PC-9 (cell line): Measurements from ENCODE around the gene OR51D1. TPM values are rescaled to one million over a fixed set of nuclear protein-coding genes. Genes with fewer than 3 reads are reported as not detected.

Experiments
- BruUV-seq: library from RNA; stranded (reverse); fragments of 400-500 nt; replicated peaks from 2 replicates; lab custom pipeline; 2021; lab: Mats Ljungman, UMichigan
- CTCF ChIA-PET: fragments of 300-600 bp; sonication (Branson Sonifier 250); formaldehyde crosslinking; loops from one replicate; lab custom pipeline; 2022; ENCODE audit warnings: antibody characterized with exemption; lab: Charles Lee
- POLR2A ChIA-PET: fragments of 300-600 bp; sonication (Branson Sonifier 250); formaldehyde crosslinking; loops from one replicate; lab custom pipeline; 2022; ENCODE audit warnings: antibody characterized with exemption; ENCODE audit not compliant: unreplicated experiment; lab: Charles Lee
- DNase-seq, 2 experiments: peaks; one replicate each; pipeline versions ENCODE4 v3.0.0 to v3.0.0-alpha.2; 2015 to 2022; ENCODE audit warnings: mixed read lengths in 1 of 2
- H2AFZ ChIP-seq: fragments of 200-600 bp; sonication (generic); 2 replicates; pipeline ENCODE4 v1.8.1; 2017; ENCODE audit warnings: antibody characterized with exemption
- H3F3A ChIP-seq: fragments of 200-600 bp; sonication (generic); 2 replicates; pipeline ENCODE4 v1.8.1; 2017; ENCODE audit warnings: antibody characterized with exemption, mild to moderate bottlenecking, low read depth; ENCODE audit not compliant: insufficient read depth
- H3K27ac ChIP-seq: fragments of 200-600 bp; sonication (generic); 2 replicates; pipeline ENCODE4 v1.6.1; 2016; ENCODE audit warnings: mixed run types
- H3K27me3 ChIP-seq: fragments of 200-600 bp; sonication (generic); 2 replicates; pipeline ENCODE4 v1.6.1; 2016; ENCODE audit warnings: low read depth, mixed run types; ENCODE audit not compliant: insufficient read depth
- H3K36me3 ChIP-seq: fragments of 200-600 bp; sonication (generic); 2 replicates; pipeline ENCODE4 v1.6.1; 2016; ENCODE audit warnings: low read depth, mixed run types
- H3K4me1 ChIP-seq: fragments of 200-600 bp; sonication (generic); replicated peaks from 2 replicates; pipeline ENCODE4 v1.6.1; 2016; ENCODE audit warnings: mixed run types; ENCODE audit not compliant: insufficient read depth
- H3K4me2 ChIP-seq: fragments of 200-600 bp; sonication (generic); 2 replicates; pipeline ENCODE4 v1.6.1; 2017; ENCODE audit warnings: mixed run types
- H3K4me3 ChIP-seq: fragments of 200-600 bp; sonication (generic); 2 replicates; pipeline ENCODE4 v1.6.1; 2016; ENCODE audit warnings: mixed run types
- H3K79me2 ChIP-seq: fragments of 200-600 bp; sonication (generic); 2 replicates; pipeline ENCODE4 v1.6.1; 2017; ENCODE audit warnings: low read depth, mixed run types
- H3K9me2 ChIP-seq: fragments of 200-600 bp; sonication (generic); 2 replicates; pipeline ENCODE4 v1.8.1; 2017; ENCODE audit warnings: mild to moderate bottlenecking; ENCODE audit not compliant: insufficient read depth
- H3K9me3 ChIP-seq: fragments of 200-600 bp; sonication (generic); 2 replicates; pipeline ENCODE4 v1.8.1; 2016; ENCODE audit warnings: low read depth; ENCODE audit not compliant: insufficient read depth
- H4K20me1 ChIP-seq: fragments of 200-600 bp; sonication (generic); 2 replicates; pipeline ENCODE4 v1.8.1; 2017; ENCODE audit not compliant: insufficient read depth
- EZH2 ChIP-seq: fragments of 200-600 bp; sonication (generic); IDR thresholded peaks from 2 replicates; pipeline ENCODE4 v1.8.0; 2017; ENCODE audit warnings: antibody characterized with exemption, low read depth
- intact Hi-C: fragments of 100-400 bp; cut with micrococcal nuclease; formaldehyde crosslinking; loops from one replicate; pipeline ENCODE4 v1.10.0; 2022; ENCODE audit not compliant: unreplicated experiment
- total RNA-seq: library from RNA; stranded (reverse); gene quantifications from 2 replicates; pipeline ENCODE4 v1.2.3, GENCODE V29; 2021
- TF ChIP-seq, protein P1 (sequence below): fragments of 200-600 bp; sonication (generic); conservative IDR thresholded peaks from 2 replicates; pipeline ENCODE4 v1.6.1; 2017; ENCODE audit warnings: mixed run types, antibody characterized with exemption, mild to moderate bottlenecking, moderate library complexity

The OR51D1 gene
- total RNA-seq, 1 experiment from 2014 or later, result not detected

- TF ChIP-seq EZH2, result no peak
- TF ChIP-seq, protein P1, sequence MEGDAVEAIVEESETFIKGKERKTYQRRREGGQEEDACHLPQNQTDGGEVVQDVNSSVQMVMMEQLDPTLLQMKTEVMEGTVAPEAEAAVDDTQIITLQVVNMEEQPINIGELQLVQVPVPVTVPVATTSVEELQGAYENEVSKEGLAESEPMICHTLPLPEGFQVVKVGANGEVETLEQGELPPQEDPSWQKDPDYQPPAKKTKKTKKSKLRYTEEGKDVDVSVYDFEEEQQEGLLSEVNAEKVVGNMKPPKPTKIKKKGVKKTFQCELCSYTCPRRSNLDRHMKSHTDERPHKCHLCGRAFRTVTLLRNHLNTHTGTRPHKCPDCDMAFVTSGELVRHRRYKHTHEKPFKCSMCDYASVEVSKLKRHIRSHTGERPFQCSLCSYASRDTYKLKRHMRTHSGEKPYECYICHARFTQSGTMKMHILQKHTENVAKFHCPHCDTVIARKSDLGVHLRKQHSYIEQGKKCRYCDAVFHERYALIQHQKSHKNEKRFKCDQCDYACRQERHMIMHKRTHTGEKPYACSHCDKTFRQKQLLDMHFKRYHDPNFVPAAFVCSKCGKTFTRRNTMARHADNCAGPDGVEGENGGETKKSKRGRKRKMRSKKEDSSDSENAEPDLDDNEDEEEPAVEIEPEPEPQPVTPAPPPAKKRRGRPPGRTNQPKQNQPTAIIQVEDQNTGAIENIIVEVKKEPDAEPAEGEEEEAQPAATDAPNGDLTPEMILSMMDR, result no peak
- H2AFZ ChIP-seq, result no peak within 1 kb of the TSS
- H3F3A ChIP-seq, result no peaks in the 10 kb centered on the region
- H3K27me3 ChIP-seq, result peaks cover 15% of the 10 kb centered on the region
- no TSS peak for BruUV-seq
- H3K27ac ChIP-seq, result no peak within 1 kb of the TSS
- H3K36me3 ChIP-seq, result no peaks in the 10 kb centered on the region
- ChIA-PET CTCF (no interaction called here), POLR2A (no interaction called here)
- no peaks in the 10 kb centered on the region for H3K4me1 ChIP-seq
- intact Hi-C loops, result no loop called here
- H3K4me2 ChIP-seq, result no peak within 1 kb of the TSS
- H3K9me2 ChIP-seq, result no peaks in the 10 kb centered on the region
- DNase-seq, result no peak
- no peaks in the 10 kb centered on the region for H3K79me2 ChIP-seq
- no peaks in the 10 kb centered on the region for H4K20me1 ChIP-seq
- H3K4me3 ChIP-seq, result no peak within 1 kb of the TSS
- H3K9me3 ChIP-seq, result no peaks in the 10 kb centered on the region
These were observed 6.4 kb downstream of the OR51D1 start, which contains the start of gene OR51E1 for GRCh38 chr11:4643682-4644081. OR51E1 (plus strand) TSS chr11:4643982; CDS start chr11:4652527, 8,545 bp downstream.

- no peak for DNase-seq
- ChIA-PET CTCF (no interaction called here), POLR2A (no interaction called here)
- H4K20me1 ChIP-seq, result no peaks in the 10 kb centered on the region
- H3F3A ChIP-seq, result no peaks in the 10 kb centered on the region
- BruUV-seq, result no TSS peak
- no peaks in the 10 kb centered on the region for H3K4me1 ChIP-seq
- H3K79me2 ChIP-seq, result no peaks in the 10 kb centered on the region
- no peak overlapping the region for H2AFZ ChIP-seq
- H3K36me3 ChIP-seq, result no peaks in the 10 kb centered on the region
- H3K4me3 ChIP-seq, result no peak overlapping the region
- H3K9me2 ChIP-seq, result no peaks in the 10 kb centered on the region
- TF ChIP-seq, protein P1, result no peak
- TF ChIP-seq EZH2, result no peak
- intact Hi-C loops, result no loop called here
- no peak overlapping the region for H3K4me2 ChIP-seq
- H3K27ac ChIP-seq, result no peak overlapping the region
- H3K9me3 ChIP-seq, result no peaks in the 10 kb centered on the region
- H3K27me3 ChIP-seq, result peaks cover 15% of the 10 kb centered on the region
These were observed 7.0 kb downstream of the OR51D1 start for GRCh38 chr11:4644233-4644632.

DNA sequence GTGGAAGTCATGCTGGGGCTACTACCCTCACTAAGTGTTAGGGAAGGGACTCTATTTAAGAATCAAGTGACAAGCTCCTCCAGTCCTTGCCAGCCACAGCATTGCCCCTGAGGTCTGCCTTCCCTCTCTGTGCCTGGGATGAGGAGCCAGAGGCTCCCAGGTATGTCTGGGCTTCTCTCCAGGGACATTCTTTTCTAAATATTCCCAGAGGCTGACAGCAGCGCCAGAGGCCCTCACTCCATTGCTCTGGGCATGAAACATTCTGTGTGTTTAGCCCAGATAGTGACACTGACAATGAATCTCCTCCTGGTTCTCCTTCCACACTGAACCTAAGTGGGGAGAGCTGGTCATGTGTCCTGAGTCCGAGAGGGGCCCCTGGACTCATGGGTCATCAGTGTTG lies 8.7 kb downstream of the OR51D1 start:
- Histone ChIP-seq H4K20me1 (no peaks in the 10 kb centered on the region), H3K9me2 (no peaks in the 10 kb centered on the region), H3K36me3 (no peaks in the 10 kb centered on the region), H3K79me2 (no peaks in the 10 kb centered on the region), H3K27ac (no peak overlapping the region), H3K4me2 (no peak overlapping the region), H3F3A (no peaks in the 10 kb centered on the region), H3K27me3 (peaks cover 10% of the 10 kb centered on the region), H3K4me1 (no peaks in the 10 kb centered on the region), H2AFZ (no peak overlapping the region), H3K9me3 (no peaks in the 10 kb centered on the region), H3K4me3 (no peak overlapping the region)
- BruUV-seq, result no TSS peak
- intact Hi-C loops, result no loop called here
- ChIA-PET POLR2A (no interaction called here), CTCF (no interaction called here)
- TF ChIP-seq EZH2, result no peak
- TF ChIP-seq, protein P1, result no peak
- DNase-seq, result no peak
